DND-41 (cell line): ENCODE results near the gene TMEM271.

Experiments used
- ATAC-seq: fragments of 200-7000 bp; cut with Tn5 transposase; 3 replicates; pipeline ENCODE4 v1.9.1; 2021; ENCODE audit warnings: low read depth; ENCODE audit not compliant: insufficient read depth
- DNase-seq: peaks from one replicate; pipeline ENCODE4 v3.0.0-alpha.2; 2020
- H2AFZ ChIP-seq: 2 replicates; pipeline ENCODE4 v1.6.0; 2012; ENCODE audit warnings: low read depth, low read length
- H3K27ac ChIP-seq: 2 replicates; pipeline ENCODE4 v1.5.1; 2012; ENCODE audit warnings: low read length, inconsistent platforms
- H3K27me3 ChIP-seq: fragments of 200-600 bp; sonication (generic); 2 replicates; pipeline ENCODE4 v1.6.0; 2012; ENCODE audit warnings: low read length, mild to moderate bottlenecking, inconsistent platforms; ENCODE audit not compliant: insufficient read depth, poor library complexity
- H3K36me3 ChIP-seq: 2 replicates; pipeline ENCODE4 v1.5.1; 2012; ENCODE audit warnings: low read length, inconsistent platforms; ENCODE audit not compliant: insufficient read depth
- H3K4me1 ChIP-seq: 2 replicates; pipeline ENCODE4 v1.5.1; 2012; ENCODE audit warnings: mild to moderate bottlenecking, low read length; ENCODE audit not compliant: insufficient read depth
- H3K4me2 ChIP-seq: 2 replicates; pipeline ENCODE4 v1.6.0; 2012; ENCODE audit warnings: mild to moderate bottlenecking, moderate library complexity, low read length, inconsistent platforms; ENCODE audit not compliant: insufficient read depth
- H3K4me3 ChIP-seq, 2 experiments: fragments of 200-600 bp in 1 of 2; shearing (Covaris generic) in 1 of 2; 2 replicates each; pipeline ENCODE4 v1.5.1; 2012 to 2016; ENCODE audit warnings: inconsistent platforms in 2 of 2, low read length in 2 of 2, mild to moderate bottlenecking in 2 of 2, low read depth in 1 of 2, moderate library complexity in 1 of 2
- H3K79me2 ChIP-seq: 2 replicates; pipeline ENCODE4 v1.6.0; 2012; ENCODE audit warnings: low read length, inconsistent platforms; ENCODE audit not compliant: insufficient read depth
- H3K9ac ChIP-seq: 2 replicates; pipeline ENCODE4 v1.6.0; 2012; ENCODE audit warnings: low read depth, mild to moderate bottlenecking, inconsistent platforms, low read length, moderate library complexity
- H3K9me3 ChIP-seq: 2 replicates; pipeline ENCODE4 v1.5.1; 2012; ENCODE audit warnings: low read length, moderate library complexity, mild to moderate bottlenecking, inconsistent platforms; ENCODE audit not compliant: insufficient read depth, severe bottlenecking
- H4K20me1 ChIP-seq: 2 replicates; pipeline ENCODE4 v1.6.0; 2012; ENCODE audit warnings: low read length; ENCODE audit not compliant: insufficient read depth
- CTCF ChIP-seq: IDR thresholded peaks from 2 replicates; pipeline ENCODE4 v1.5.1; 2012; ENCODE audit warnings: borderline replicate concordance, low read length, moderate library complexity, mild to moderate bottlenecking; ENCODE audit not compliant: poor library complexity, severe bottlenecking; ENCODE audit errors: extremely low read depth
- EZH2 ChIP-seq: IDR thresholded peaks from 3 replicates; pipeline ENCODE4 v1.6.1; 2012; ENCODE audit warnings: borderline replicate concordance, low read depth, mild to moderate bottlenecking, moderate library complexity, low read length, inconsistent platforms; ENCODE audit not compliant: severe bottlenecking

The TMEM271 gene, protein sequence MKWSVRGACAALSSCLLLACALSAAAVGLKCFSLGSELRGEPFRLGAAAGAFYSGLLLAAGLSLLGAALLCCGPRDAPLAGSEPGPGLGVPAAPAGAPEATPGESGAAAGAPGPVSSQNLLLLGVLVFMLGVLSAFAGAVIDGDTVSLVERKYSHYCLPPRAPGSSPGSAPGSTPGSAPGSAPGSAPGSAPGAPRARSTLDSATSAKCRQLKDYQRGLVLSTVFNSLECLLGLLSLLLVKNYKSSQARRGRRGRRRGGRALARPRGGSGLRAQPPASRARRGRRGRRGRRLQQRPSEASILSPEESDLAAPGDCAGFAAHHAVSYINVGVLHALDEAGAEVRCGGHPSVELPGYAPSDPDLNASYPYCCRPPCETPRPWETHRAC

DNA sequence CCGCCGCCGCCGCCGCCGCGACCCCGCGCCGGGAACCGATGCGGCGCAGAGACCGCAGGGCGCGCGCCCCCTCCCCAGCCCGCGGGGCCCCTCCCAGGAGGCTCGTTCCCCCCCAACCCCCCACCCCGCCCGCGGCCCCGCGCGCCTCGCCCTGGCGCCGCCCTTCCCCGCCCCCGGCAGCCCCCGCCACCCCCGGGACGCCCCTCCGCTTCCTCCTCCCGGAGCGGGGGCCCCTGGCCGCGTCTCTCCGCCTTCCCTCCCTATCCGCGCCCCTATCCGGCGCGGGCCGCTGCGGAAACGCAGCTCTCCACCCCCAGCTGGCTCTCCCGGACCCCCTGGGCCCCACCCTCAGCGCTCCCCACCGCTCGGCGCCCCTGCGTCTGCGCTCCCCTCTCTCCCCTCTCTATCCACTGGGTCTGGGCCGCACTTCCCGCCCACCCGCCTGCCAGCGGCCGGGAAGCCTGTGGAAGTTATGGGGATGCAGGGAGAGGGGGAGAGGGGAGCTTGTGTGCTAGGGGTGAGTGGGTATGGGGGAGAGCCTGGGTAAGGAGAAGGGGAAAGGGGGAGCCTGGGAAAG lies at the start of gene TMEM271:
Gene TMEM271 (minus strand): TSS at position 51 of the 577 bp plus-strand sequence. CDS start 233 bp downstream, outside the sequence.
- DNase-seq: no peak
- Histone ChIP-seq H3K4me2 (no peak within 1 kb of the TSS), H4K20me1 (no peaks in the 10 kb centered on the region), H3K79me2 (no peaks in the 10 kb centered on the region), H3K36me3 (no peaks in the 10 kb centered on the region), H3K9ac (no peak within 1 kb of the TSS), H3K27ac (no peak within 1 kb of the TSS), H2AFZ (no peak within 1 kb of the TSS), H3K4me3 (no peak within 1 kb of the TSS), H3K9me3 (no peaks in the 10 kb centered on the region), H3K4me1 (no peaks in the 10 kb centered on the region), H3K27me3 (no peaks in the 10 kb centered on the region)
- no peak for ATAC-seq
- TF ChIP-seq EZH2 (no peak), CTCF (no peak)

DNA sequence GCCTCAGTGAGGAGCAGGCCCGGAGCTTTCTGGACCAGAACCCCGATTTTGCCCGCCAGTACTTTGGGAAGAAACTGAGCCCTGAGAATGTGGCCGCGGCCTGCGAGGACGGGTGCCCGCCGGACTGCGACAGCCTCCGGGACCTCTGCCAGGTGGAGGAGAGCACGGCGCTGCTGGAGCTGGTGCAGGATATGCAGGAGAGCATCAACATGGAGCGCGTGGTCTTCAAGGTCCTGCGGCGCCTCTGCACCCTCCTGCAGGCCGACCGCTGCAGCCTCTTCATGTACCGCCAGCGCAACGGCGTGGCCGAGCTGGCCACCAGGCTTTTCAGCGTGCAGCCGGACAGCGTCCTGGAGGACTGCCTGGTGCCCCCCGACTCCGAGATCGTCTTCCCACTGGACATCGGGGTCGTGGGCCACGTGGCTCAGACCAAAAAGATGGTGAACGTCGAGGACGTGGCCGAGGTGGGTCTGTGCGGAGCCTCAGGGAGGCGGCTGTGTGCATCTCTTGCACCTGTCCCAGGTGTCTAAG lies 49.6 kb upstream of the TMEM271 start:
- ATAC-seq (no peak), DNase-seq (no peak)
- no peak overlapping the region for H3K27ac ChIP-seq
- no peaks in the 10 kb centered on the region for H3K79me2 ChIP-seq
- H3K9ac ChIP-seq: no peak overlapping the region
- no peak overlapping the region for H3K4me3 ChIP-seq
- H3K4me2 ChIP-seq: no peak overlapping the region
- no peak overlapping the region for H2AFZ ChIP-seq
- H3K27me3 ChIP-seq: no peaks in the 10 kb centered on the region
- H3K9me3 ChIP-seq: no peaks in the 10 kb centered on the region
- no peaks in the 10 kb centered on the region for H3K36me3 ChIP-seq
- TF ChIP-seq EZH2 (no peak), CTCF (no peak)
- H4K20me1 ChIP-seq: peaks cover 7% of the 10 kb centered on the region; the same call in 1 of the 2 replicates
- H3K4me1 ChIP-seq: no peaks in the 10 kb centered on the region

DNA sequence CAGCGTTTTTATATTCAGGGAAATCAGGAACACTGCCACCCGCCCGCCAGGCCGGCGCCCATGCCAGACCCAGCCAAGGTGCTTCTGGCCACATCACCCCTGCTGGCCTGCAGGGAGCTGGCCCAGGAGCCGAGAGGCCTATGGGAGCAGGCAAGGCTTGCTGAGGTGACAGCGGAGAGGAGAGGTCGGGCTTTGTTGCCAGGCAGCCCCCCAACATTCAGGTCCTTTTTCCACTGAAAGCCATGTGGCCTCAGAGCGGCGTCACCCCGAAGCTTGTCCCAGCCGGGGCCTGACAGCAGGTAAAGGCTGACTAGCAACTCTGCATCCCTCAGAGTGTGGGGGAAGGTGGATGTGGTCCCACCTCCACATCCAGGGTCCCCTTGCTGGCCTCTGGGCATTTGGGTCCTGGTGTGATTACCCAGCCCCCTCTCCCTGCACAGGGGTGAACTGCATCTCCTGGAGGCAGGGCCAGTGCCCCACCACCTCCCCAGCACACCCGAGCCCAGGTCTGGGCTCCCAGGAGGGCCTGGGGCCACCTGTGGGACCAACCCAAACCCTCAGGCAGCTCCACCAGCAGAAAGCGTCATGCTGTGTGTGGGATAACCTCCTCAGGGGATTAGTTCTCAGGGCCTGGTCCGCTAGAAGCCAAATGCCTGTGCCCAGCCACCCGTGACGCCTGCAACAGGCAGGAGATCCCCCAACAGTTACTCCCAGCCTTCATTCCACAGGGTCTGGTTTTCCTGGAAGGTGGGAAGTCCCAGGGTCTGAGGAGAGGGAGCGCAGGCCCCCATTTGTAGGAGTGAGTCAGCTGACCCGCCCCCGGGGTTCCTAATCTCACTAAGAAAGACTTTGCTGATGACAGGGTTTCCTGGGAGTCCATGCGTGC lies 48.9 kb upstream of the TMEM271 start, which contains the start of gene PDE6B:
Gene PDE6B (plus strand): TSS at position 869 of the 886 bp plus-strand sequence. CDS start 54 bp downstream, outside the sequence.
- Histone ChIP-seq H3K4me2 (no peak within 1 kb of the TSS), H3K27me3 (no peaks in the 10 kb centered on the region), H4K20me1 (peaks cover 7% of the 10 kb centered on the region; the same call in 1 of the 2 replicates), H3K79me2 (no peaks in the 10 kb centered on the region), H3K36me3 (no peaks in the 10 kb centered on the region), H3K4me1 (no peaks in the 10 kb centered on the region), H3K4me3 (no peak within 1 kb of the TSS), H3K9ac (no peak within 1 kb of the TSS), H2AFZ (no peak within 1 kb of the TSS), H3K9me3 (no peaks in the 10 kb centered on the region), H3K27ac (no peak within 1 kb of the TSS)
- ATAC-seq (no peak), DNase-seq (no peak)
- TF ChIP-seq EZH2: no peak
- TF ChIP-seq CTCF: no peak
